ENCODE results near the gene CHD3.

The CHD3 gene

GRCh38 chr17:7850701-7851437 lies 37.7 kb upstream of the CHD3 start:
- peak; percentile 69 for DNase-seq

- DNase-seq, result peak; percentile 94
These were observed 36.9 kb upstream of the CHD3 start for GRCh38 chr17:7851438-7852261.

GRCh38 chr17:7852262-7852670 lies 36.3 kb upstream of the CHD3 start:
- DNase-seq, result no peak

GRCh38 chr17:7852919-7853690 lies 35.5 kb upstream of the CHD3 start:
- no peak for DNase-seq

GRCh38 chr17:7853691-7854038 lies 34.9 kb upstream of the CHD3 start:
- DNase-seq, result no peak

- DNase-seq, result peak; percentile 55
These were observed 34.4 kb upstream of the CHD3 start for GRCh38 chr17:7854078-7854777.

- DNase-seq, result peak; percentile 63
These were observed 33.5 kb upstream of the CHD3 start, which contains the start of gene TMEM88 for GRCh38 chr17:7854851-7855659. Gene TMEM88, plus strand, starts transcription at chr17:7855066. Its CDS starts 9 bp downstream, at chr17:7855075.

- no peak for DNase-seq
These were observed 33.0 kb upstream of the CHD3 start for GRCh38 chr17:7855660-7856010.

GRCh38 chr17:7856011-7856810 lies 32.4 kb upstream of the CHD3 start:
- peak; percentile 76 for DNase-seq

GRCh38 chr17:7856811-7857712 lies 31.5 kb upstream of the CHD3 start, which contains the start of gene NAA38:
Gene NAA38, minus strand, starts transcription at chr17:7857559. Its CDS starts 96 bp downstream, at chr17:7857463.
- peak; percentile 99 for DNase-seq

- peak; percentile 95 for DNase-seq
These were observed 30.7 kb upstream of the CHD3 start, which contains the start of gene CYB5D1 for GRCh38 chr17:7857713-7858521. Gene CYB5D1, plus strand, starts transcription at chr17:7858003. Its CDS starts 132 bp downstream, at chr17:7858135.

GRCh38 chr17:7858522-7858810 lies 30.1 kb upstream of the CHD3 start:
- no peak for DNase-seq

- peak; percentile 50 for DNase-seq
These were observed 29.6 kb upstream of the CHD3 start for GRCh38 chr17:7859028-7859427.

- DNase-seq, result peak; percentile 72
These were observed 25.7 kb upstream of the CHD3 start for GRCh38 chr17:7862692-7863437.

GRCh38 chr17:7864384-7864783 lies 24.2 kb upstream of the CHD3 start:
- DNase-seq, result peak; percentile 37

GRCh38 chr17:7864995-7865650 lies 23.5 kb upstream of the CHD3 start:
- peak; percentile 47 for DNase-seq

- DNase-seq, result peak; percentile 58
These were observed 20.7 kb upstream of the CHD3 start for GRCh38 chr17:7867881-7868329.

GRCh38 chr17:7873051-7873450 lies 15.5 kb upstream of the CHD3 start:
- no peak for DNase-seq
